NCI-H2196 treated with DMSO at 0.1 percent for 48 hours (cell line): Measurements from ENCODE around the gene TRPM5.

ENCODE experiments used
- DNase-seq: peaks from one replicate; lab custom pipeline; 2025; ENCODE audit not compliant: unreplicated experiment; lab: John Stamatoyannopoulos, UW

Gene TRPM5

DNA sequence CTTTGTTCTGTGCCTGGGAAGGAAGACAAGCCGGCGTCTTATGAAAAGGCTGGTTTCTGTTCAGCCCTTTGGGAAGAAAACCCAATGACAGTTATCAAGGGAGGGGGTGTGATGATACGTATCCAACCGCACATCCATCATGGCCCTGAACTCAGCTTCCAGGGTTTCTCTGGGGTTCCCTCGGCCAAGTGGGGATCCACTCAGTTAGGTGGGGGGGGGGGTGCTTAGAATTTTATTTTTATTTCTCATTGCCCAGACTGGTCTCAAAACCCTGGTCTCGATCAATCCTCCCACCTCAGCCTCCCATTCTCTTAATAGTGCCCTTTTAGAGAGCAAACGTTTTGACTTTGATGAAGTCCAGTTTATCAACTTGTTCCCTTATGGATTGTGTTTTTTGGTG lies 26.2 kb upstream of the TRPM5 start:
- no peak for DNase-seq

DNA sequence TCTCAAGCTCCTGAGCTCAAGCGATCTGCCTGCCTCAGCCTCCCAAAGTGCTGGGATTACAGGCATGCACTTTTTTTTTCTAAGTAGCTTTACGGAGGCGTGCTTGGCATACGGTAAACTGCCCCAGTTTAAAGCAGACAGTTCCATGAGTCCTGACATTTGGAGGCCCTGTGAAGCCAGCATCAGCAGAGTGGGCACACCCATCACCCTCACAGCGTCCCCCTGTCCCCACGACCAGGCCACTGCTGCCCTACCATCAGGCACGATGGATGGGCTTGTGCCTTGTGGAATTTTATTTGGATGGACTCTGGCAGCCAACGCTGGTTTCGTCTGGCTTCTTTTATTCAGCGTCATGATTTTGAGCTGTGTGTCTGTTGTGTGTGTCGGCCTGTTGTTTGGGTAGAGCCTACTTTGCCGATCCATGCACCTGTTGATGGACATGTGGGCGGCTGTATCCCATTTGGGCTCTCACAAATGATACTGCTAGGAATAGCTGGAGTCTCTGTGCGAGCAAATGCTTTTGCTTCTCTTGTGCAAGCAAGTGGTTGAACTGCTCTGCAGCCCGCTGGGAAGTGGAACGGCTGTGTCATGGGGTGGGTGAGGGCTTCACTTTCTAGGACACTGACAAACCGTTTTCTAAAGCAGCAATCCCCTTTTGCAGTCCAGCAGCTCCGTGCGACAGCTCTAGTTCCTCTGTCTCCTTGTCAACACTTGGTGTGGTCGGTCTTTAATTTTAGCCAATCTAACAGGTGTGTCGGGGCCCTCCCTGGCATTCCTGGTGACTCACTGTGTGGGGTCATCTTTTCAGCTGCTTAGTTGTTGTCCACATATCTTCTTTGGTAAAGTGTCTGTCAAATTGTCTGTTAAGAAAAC lies 24.3 kb upstream of the TRPM5 start:
- no peak for DNase-seq

DNA sequence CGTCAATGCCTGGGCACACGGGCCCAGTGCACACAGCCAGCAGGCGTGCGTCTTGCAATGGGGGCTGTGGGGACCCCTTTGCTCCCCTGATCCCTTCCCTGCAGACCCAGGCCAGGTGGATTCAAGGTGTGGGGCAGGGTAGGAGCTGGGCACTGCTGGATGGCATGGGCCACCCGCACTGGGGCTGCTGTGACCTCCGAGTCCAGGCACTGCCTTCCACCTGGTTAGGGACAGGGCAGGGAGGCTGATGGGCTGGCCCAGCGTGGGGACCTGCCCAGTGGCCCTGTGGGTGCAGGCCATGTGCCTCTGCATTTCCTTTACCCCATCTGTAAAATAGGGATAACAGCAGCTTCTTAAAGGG lies 23.4 kb upstream of the TRPM5 start:
- DNase-seq = no peak

DNA sequence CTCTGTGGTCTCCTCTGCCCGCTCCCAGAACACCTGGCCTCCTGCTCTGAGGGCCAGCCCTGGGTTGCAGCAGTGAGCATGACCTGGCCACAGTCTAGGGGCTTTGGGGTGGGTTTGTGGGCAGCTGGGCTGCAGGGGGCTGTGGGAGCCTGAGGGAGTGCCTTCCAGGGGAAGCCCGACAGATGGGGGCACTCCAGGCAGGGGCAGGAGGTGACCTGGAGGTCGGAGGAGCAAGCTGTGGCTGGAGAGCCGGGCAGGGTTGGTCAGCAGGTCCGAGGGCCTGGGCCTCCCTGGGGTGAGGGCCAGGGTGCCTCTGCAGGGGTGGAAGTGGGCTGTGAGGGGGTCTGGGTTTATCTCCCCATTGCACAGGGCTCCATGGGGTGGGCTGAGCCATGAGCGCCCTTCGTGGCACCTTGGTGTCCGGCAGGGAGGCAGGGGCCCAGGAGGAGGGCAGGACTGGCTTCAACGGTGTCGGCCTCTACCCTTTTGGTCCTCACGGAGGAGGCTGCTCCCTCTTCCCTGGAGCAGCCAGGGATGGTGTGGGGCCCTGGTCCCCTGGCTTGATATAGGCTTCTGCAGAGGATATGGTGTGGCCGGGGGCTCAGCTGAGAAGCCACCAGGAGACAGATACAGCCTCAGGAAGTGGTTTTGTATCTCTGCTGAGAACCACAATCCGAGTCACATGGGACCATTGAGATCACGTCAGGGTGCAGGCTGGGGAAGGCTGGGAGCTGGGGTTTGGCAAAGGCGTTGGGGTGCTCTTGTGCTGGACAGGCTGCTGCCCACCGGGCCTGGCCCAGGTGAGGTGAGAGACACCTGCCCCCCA lies 22.8 kb upstream of the TRPM5 start:
- no peak for DNase-seq

DNA sequence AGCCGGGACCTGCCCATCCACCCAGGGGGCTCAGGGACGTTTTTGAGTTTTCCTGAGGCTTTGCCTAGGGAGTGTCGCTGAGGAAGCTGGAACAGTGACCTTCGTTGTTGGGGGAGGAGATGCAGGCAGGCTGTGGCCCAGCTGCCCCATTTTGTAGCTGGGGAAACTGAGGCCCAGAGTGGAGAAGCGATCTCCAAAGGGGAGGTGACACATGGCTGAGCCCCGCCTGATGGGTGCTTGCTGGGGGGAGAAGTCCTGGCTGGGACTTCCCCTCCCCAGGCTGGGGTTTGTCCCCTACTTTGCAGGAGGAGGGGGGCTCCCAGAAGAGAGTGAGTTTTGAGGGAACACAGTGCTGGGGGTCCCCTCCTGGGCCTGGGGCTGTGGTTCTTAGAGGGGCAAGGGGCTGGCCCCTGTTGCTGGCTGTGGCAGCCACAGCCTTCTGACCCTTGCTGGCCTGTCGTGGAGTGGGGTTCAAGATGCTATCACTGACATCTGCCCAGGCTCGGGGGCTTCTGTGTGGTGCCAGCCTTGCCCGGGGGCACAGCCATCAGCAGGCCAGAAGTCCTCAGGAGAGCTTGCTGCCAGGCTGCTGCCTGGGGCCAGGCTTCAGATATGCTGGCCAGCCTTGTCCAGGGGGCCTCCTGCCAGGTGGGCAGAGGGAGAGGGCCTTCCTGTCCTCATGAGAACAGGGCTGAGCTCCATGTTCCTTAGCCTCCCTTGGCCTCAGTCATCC lies 21.9 kb upstream of the TRPM5 start:
- no peak for DNase-seq

DNA sequence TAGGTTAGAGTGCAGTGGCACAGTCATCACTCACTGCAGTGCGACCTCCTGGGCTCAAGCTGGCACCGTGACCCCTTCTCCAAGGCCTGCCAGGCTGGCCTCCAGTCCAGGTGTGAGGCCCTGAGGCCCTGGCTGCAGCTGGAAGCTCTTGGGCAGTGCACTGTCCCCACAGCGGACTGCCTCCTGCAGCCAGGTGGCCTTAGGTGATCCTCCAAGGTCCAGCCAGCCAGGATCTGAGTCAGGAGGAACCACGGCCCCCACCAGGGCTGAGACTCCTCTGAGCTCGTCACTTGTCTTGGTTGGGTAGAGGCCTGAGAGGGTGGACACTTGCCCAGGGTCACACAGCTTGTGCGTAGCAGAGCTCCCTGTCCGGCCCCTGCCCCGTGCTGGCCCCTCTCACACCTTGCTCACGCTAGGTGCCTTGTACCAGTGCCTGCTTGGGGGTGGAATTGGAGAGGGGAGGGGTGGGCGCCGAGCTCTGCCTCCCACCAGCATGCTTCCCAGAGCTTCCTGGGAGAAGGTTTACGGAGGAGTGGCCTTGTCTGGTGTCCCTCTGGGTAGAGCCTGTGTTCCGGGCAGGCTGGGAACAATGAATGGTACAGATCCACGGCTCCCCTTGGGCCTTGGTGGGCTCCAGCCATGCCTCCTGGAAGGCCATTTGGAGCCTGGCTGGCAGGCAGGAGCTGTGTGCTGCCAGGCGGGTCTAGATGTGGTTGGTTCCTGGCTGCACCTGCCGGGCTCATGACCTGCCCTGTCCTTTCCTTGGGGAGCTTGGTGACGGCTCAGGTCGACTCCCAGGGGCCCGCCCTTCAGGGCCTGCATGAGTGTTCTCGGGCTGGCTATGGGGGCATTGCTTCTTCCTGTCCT lies 21.1 kb upstream of the TRPM5 start:
- no peak for DNase-seq

DNA sequence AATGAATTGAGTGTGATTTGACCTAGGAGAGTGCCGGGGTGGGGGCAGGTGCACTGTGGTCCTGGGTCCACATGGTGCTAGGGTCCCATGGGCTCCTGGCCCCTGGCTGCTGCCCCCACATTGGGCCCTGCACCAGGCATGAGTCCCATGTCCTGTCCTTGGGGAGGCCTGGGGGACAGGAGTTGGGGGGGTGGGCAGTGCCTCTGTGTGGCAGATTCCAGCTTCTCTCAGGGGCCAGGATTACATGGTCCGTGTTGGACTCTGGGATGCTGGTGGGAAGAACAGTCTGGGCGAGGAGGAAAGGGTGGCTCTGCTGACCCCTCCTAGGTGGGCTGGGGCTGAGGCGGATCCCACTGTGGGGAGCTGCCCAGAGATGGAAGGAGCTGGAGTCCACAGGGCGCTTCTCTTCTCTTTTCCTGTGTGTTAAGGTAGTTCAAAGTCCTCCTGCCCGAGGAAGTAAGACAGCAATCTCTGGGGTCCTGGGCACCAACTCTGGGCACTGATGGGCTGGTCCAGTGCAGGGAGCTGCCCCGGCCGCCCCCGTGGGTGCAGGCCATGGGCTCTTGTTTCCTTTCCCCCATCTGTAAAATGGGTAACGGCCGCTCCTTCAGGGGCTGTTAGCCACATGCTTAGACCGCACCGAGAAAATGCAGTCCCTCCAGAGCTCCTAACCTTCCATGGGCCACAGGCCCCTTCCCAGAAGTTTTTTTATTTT lies 20.3 kb upstream of the TRPM5 start:
- no peak for DNase-seq

DNA sequence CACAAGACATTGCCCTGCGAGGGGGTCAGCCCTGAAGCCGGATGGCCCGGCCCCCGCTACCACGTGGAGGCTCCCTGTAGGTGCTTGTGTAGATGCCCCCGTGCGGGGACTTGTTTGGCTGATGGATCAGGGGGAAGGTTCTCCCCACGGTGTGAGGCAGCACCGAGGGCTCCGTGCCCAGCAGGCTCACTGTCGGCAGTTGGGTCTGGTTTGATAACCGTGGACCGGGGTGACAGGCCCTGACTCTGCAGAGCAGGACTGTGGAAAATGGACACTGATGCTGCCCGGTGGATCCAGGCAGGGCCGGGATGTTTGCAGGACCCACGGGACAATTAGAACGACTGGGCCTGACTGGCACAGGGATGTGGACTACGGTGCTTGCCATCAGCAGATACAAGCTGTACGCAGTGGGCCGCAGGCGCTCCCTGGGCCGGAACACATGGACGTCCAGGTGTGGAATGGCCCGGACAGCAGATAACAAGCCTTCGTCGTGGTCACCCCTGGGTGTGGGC lies 19.5 kb upstream of the TRPM5 start:
- no peak for DNase-seq

DNA sequence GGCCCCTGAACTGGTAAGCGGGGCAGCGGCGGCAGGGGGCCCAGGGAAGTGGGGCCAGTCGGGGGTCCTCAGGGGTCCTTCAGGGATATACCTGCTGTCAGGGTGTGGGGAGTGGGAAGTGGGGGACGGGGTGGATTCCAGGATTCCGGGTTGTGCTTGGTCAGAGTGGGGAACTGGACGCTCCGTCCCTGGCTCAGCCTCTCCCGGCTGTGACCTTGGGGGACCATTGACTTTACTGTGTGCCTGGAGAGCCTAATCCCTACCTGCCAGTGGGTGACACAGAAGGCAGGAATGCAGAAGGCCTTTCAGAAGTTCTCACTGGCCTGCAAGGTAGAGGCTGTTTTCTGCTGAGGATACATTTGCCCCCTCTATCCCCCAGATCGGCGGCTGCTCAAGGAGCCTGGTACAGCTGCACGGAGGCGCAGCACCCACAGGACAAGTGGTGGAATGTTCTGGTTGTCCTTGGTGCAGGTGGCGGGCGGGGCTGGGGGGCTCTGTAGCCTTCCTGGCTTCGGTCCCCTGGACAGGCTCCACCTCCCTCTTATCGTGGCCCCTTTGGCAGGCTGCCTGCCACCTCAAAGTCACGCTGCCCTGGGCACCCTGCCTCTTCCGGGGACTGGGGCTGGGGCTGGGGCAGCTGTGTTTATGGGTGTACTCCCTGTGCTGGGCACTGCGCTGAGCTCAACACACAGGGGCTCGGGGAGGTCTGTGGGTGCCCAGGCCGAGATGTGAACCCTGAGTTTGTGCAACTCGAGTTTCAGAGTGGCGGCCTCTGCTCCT lies 18.9 kb upstream of the TRPM5 start:
- DNase-seq = no peak

DNA sequence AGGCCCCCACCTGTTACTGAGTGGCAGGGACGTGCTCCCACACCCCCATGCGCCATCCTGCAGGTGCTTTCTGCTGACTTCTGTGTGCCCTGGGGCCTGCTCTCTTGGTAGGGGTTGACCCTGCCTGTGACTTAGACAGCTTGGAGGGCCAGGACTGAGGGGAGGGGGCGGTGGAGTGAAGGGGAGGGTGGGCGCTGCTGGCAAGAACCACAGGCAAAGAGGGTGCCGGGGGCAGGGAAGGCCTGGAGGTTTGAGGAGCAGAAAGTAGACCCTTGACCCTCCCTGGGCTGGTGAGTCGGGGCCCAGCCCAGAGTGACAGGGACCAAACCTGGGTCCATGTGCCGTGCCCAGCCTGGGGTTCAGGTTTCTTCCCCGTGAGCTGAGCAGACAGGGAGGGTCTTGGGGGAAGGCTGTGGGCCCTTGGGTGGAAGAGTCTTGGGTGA lies 18.2 kb upstream of the TRPM5 start:
- DNase-seq = no peak

DNA sequence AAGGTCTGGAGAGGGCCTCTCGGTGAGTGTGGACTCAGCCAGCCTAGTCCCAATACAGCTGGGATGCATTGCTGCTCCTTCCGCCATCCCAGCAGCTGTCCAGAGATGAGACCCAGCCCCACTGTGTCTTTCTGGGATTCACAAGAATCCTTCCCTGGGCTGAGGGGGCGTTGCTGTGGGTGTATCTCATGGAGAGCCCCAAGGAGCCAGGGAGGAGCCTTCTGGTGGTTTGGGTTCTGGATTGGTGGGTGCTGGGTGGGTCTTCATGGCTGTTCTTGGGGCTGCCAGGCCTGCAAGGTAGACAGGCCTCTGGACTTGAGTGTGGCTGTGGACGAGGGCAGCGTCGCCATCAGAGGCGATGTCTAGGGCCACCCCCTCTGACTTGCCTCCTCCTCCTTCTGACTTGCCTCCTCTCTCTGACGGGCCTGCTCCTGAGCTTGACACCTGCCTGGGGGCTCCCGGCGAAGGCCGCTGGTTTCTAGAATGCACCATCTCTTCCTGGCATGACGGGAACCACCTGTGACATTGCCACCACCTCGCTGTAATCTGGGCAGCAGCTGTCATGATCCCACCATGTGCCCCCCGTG lies 17.7 kb upstream of the TRPM5 start:
- DNase-seq = no peak

DNA sequence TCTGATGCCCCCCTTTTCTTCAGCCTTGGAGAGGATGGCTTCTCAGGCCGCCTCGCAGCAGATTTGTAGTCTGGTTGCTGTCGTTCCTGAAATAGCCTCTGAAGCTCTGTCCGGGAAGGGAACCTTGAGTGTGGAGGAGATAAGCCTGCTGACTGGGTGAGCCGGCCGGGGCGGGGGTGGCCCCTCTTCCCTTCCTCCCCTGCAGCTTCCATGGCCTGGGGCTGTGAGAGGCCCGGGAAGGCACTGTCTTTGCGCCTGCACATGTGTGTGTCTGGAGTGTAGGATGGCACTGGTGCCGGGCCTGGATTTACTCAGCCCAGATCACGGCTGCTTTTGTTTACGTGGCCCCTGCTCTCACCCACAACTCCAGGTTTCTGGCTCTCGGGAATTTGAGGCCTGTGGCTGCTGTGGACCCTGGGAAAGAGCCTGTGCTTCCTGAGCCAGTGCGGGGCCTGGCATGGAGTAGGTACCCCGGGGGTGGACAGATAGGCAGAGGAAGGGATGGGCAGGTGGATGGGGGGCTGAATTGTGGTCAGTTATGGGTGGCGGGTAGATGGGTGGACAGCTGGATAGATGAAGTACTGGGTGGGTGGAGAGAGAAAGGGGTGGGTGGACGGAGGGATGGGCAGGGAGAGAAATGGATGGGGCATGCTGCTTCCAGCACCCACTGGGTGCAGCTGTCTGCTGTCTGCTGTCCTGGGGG lies 17.1 kb upstream of the TRPM5 start:
- no peak for DNase-seq

DNA sequence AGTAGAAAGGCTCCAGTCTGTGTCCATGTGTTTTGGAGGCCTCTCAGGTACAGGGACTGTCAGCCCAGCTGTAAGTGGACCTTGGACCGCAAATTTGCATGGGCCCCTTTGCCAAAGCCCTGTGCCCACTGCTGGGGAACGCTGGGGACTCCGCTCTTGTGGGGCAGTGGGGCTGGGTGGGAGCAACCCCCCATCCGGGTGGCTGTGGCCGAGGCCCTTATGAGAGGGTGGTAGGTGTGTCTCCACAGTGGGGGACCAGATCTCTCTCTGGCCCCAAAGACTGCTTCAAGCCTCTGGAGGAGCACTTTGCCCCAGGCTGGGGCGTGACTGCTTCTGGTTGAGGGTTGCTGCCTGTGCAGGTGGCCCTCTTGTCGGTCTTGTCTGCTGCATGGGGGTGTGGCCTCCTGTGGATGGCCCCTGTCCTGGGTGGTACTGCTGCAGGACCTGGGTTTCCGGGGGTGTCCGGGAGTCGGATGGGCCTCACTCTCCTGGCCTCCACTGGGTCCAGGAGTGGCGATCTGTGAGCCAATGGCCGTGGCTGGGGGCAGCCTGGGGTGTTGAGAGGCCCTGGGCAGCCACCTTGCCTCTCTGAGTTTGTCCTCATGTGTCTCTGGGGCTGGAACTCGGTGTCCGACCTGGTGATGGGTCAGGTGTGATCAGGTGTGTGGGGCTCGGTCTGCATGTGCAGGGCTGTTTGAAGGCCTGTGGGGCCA lies 16.4 kb upstream of the TRPM5 start:
- no peak for DNase-seq

DNA sequence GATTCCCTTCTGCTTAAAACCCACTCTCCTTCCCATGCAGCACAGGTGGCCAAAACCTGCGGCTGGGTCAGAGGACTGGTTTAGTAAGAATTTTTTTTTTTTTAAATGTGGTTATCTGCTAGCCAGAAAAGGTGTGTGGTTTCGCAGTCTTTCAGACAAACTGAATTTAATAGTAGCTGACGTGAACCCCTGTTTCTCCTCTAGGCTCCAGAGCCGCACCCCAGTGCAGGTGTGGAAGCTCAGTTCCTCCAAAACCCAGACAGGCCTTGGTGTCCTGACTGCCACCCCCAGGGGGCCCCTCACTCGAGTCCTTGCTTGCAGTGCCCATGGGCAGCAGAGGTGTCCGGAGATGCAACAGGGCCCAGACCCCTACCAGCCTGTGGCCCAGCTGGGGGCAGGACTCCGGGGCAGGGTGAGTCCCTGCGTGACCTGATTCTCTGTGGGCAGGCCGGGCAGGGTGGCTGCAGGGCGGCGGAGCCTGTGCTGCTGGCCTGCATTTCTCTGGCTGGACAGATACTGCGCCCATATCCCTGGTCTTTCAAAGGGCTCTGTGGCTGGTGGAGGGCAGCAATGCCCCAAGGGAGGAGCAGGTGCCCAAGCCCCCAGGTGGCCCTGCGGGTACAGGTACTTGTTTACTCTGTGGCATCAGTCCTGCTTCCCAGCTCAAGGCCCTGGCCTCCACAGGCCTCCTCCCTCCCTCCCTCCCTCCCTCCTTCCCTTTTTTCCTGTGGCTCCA lies 15.7 kb upstream of the TRPM5 start:
- no peak for DNase-seq

DNA sequence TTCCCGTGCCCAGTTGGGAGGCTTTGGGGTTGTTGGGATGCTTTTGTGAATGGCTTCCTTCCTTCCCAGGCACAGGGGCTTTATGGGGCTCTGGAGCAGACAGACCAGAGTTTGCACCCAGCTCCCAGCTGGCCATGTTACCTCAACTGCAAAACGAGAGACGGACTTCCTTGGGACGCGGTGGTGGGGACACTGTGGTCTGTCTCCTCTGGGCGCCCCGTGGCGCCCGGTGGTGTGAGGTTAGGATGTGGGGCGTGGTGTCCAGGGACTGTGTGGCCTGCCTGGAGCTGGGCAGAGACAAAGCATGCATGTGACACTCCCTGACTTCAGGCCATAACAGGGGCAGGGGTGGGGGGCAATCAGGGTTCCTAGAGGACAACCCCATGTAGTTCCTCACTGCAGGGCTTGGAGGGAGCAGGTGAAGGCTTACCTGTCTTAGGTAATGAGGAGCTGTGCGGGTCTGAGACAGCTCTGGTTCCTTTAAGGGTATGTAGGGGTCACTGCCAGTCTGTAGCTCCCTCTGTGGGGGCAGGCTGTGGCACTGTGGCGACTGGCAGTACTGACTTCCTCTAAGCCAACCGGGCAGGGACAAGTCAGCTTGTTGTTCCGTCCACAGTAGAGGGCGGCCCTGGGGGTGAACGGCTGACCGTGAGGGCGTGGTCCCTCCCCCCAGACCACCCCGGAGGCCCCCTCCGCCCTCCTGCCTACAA lies 14.9 kb upstream of the TRPM5 start:
- no peak for DNase-seq

DNA sequence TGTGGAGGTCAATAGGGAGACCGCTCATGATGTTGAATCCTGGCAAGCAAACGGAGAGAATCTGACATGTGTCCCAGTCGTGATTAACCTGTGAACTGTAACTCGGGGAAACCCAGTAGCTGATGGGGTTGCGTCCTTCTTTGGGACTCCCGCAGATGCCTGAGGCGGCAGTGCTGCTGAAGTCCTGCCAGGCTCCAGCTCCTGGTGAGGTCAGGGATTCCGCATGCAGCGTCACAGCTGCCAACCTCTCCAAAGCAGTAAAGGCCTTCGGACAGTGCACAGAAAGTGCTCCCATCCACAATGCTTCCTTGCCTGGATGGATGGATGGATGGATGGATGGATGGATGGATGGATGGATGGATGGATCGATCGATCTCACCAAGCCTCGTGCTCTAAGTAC lies 14.0 kb upstream of the TRPM5 start:
- no peak for DNase-seq
